NB4 (cell line): ENCODE measurements around the gene PRRX2.

ENCODE experiments used
- DNase-seq: peaks from one replicate; pipeline ENCODE4 v3.0.0; 2010; ENCODE audit warnings: low read depth
- H3K4me3 ChIP-seq: one replicate; pipeline ENCODE4 v1.5.1; 2011; ENCODE audit warnings: mild to moderate bottlenecking, low read depth, low read length, moderate library complexity
- MYC ChIP-seq: IDR thresholded peaks from 2 replicates; pipeline ENCODE4 v1.6.1; 2011; ENCODE audit warnings: low read depth, low read length
- POLR2A ChIP-seq: IDR thresholded peaks from 2 replicates; pipeline ENCODE4 v1.6.1; 2011; ENCODE audit warnings: mild to moderate bottlenecking; ENCODE audit not compliant: insufficient read length; ENCODE audit errors: extremely low read depth
- TF ChIP-seq, protein P1 (sequence below): IDR thresholded peaks from 2 replicates; pipeline ENCODE4 v1.6.1; 2011; ENCODE audit warnings: low read depth, low read length
- TF ChIP-seq, protein P2 (sequence below): IDR thresholded peaks from one replicate; pipeline ENCODE4 v1.5.1; 2012; ENCODE audit warnings: low read depth, low read length

The PRRX2 gene

DNA sequence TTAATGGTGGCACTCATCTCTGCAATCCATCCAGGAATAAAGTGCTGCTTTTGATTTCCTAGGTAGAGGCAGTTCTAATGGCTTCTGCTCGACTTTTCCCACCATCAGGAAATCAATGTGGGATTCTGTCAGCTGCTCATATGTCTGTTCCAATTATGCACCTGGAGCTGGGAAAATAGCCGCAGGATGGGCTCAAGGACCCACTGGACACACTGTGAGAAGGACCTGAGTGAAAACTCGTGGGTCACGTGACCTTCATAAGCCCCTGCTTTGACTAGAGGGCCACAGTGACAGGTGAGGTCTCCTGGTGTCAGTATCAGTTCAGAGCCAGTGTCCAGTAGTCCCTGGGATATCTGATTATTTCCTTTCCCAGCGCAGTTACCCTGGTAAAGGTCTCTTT lies 105.3 kb downstream of the PRRX2 start:
- DNase-seq = no peak
- no peak overlapping the region for H3K4me3 ChIP-seq
- TF ChIP-seq, protein P1, sequence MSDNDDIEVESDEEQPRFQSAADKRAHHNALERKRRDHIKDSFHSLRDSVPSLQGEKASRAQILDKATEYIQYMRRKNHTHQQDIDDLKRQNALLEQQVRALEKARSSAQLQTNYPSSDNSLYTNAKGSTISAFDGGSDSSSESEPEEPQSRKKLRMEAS = no peak
- no peak for TF ChIP-seq POLR2A
- no peak for TF ChIP-seq MYC
- TF ChIP-seq, protein P2, sequence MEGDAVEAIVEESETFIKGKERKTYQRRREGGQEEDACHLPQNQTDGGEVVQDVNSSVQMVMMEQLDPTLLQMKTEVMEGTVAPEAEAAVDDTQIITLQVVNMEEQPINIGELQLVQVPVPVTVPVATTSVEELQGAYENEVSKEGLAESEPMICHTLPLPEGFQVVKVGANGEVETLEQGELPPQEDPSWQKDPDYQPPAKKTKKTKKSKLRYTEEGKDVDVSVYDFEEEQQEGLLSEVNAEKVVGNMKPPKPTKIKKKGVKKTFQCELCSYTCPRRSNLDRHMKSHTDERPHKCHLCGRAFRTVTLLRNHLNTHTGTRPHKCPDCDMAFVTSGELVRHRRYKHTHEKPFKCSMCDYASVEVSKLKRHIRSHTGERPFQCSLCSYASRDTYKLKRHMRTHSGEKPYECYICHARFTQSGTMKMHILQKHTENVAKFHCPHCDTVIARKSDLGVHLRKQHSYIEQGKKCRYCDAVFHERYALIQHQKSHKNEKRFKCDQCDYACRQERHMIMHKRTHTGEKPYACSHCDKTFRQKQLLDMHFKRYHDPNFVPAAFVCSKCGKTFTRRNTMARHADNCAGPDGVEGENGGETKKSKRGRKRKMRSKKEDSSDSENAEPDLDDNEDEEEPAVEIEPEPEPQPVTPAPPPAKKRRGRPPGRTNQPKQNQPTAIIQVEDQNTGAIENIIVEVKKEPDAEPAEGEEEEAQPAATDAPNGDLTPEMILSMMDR = no peak
